Germinal center (tissue), 1 donor: ENCODE measurements around the gene IGBP1.
"Not testable (repeated sequence)": the region's sequence is repeated elsewhere in the genome, so short reads cannot be mapped to it uniquely, and the experiment has no call there.

Experiments
- DNase-seq: peaks from one replicate; pipeline ENCODE4 v3.0.0; 2012; ENCODE audit warnings: mixed read lengths, low spot score

IGBP1 gene

GRCh38 chrX:70168238-70169188 is 35.3 kb downstream of the IGBP1 start:
- DNase-seq, result no peak

GRCh38 chrX:70169281-70169680 is 36.0 kb downstream of the IGBP1 start:
- DNase-seq, result no peak

- no peak for DNase-seq
Observed at GRCh38 chrX:70171624-70172023, 38.4 kb downstream of the IGBP1 start.

DNA sequence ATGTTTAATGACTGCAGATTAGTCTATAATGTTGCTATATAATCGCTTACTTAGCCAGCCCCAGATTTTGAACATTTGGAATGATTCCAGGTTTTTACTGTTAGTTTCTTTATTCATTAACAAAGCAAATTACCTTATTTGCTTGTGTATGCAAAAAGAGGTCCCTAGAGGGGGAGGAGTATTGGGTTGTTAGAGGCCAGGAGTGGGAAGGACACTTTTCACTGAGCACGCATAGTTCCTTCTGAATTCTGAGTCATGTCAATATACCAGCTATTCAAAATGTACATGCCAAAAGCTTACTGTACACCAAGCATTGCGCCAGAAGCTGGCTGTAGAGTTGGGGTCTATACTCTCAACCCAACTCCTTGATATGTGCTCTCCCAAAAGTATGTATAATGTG is 39.0 kb downstream of the IGBP1 start:
- no peak for DNase-seq

GRCh38 chrX:70172964-70173363 is 39.7 kb downstream of the IGBP1 start:
- no peak for DNase-seq

DNA sequence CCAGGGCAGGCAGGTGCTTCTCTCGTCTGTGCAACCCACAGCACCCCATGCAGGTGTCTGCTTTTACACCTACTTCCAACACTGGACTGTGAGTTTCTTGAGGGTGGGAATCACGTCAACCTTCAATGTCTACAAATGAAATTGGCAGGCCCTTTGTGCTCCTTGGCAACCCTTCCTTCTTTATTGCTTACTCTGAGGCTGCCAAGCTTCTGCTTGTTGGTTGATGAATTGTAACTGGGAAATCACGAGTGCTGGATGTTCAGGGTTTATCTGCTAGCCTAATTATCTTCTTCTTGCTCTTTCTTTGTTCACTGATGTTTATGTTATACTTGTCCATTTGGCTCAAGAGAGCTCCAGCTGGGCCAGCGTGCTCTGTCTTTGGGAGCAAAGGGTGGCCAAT is 41.5 kb downstream of the IGBP1 start:
- DNase-seq, result no peak

GRCh38 chrX:70175338-70175737 is 42.1 kb downstream of the IGBP1 start:
- no peak for DNase-seq

- DNase-seq, result no peak
Observed at GRCh38 chrX:70176938-70177533, 43.8 kb downstream of the IGBP1 start, which contains the start of gene DGAT2L6. Gene DGAT2L6 (plus strand): TSS chrX:70177483. CDS start chrX:70177583, 100 bp downstream.

DNA sequence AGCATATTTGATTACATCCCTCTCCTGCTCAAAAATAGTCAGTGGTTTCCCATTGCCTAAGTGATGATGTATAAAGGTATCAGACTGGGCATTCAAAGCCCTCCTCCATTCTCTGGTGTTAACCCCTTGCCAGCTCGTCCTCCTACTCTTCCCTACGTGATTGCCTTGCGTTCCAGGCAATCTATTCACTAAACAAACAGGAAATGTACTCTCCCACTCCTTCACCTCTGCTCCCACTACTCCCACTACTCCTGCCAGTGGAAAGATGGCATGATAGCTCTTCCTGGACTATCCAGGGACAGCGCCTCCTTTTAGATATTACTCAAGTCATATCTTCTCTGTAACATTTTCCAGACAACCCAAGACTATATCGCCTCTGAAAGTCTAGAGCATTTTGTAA is 49.8 kb downstream of the IGBP1 start:
- no peak for DNase-seq

GRCh38 chrX:70190225-70190624 is 57.0 kb downstream of the IGBP1 start:
- no peak for DNase-seq

GRCh38 chrX:70196961-70197720 is 63.9 kb downstream of the IGBP1 start:
- DNase-seq, result peak; percentile 26

- no peak for DNase-seq
Observed at GRCh38 chrX:70201732-70202131, 68.5 kb downstream of the IGBP1 start.

GRCh38 chrX:70208479-70208878 is 75.2 kb downstream of the IGBP1 start:
- DNase-seq, result no peak

- DNase-seq, result not testable (repeated sequence)
Observed at GRCh38 chrX:70209570-70209969, 76.3 kb downstream of the IGBP1 start.
